C4-2B (cell line): ENCODE measurements around the gene NAA25.
"Not testable (repeated sequence)": the region's sequence is repeated elsewhere in the genome, so short reads cannot be mapped to it uniquely, and the experiment has no call there.

Experiments used
- H3K27ac ChIP-seq: fragments of 450-650 bp; 2 replicates; pipeline ENCODE4 v1.5.1; 2017
- ZFX ChIP-seq: fragments of 450-650 bp; IDR thresholded peaks from 2 replicates; pipeline ENCODE4 v1.6.1; 2017
- TF ChIP-seq, protein P1 (sequence below): fragments of 450-650 bp; conservative IDR thresholded peaks from 2 replicates; pipeline ENCODE4 v1.5.1; 2017; ENCODE audit warnings: mild to moderate bottlenecking

Gene NAA25

DNA sequence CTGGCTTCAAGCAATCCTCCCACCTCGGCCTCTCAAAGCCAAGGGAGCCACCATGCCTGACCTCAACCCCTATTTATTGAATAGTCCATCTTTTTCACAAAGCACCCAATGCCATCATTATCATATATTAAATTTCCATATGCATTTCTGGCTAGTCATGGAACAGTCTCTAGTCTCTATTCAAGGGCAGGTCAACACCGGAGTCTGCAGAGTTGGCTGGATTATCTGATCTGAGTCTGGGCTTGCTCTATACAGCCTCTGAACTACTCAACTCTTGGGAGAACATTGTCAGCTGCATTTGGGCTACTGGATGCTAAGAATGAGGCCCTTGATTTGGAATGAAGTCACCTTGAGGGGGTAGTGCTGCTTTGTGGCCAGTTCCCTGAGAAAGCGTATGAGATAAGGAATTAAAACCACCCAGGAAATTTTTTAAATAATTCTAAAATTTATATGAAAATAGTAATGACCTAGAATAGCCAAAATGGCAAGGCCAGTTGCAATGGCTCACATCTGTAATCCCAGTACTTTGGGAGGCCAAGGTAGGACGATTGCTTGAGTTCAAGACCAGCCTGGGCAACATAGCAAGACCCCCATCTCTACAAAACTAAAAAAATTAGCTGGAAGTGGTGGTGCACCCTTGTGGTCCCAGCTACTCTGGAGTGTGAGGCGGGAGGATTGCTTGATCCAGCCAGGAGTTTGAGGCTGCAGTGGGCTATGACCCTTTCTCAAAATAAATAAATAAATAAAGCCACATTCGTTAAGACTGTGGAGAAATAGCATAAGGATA, 6.9 kb upstream of the NAA25 start:
- no peak for TF ChIP-seq ZFX
- TF ChIP-seq, protein P1, sequence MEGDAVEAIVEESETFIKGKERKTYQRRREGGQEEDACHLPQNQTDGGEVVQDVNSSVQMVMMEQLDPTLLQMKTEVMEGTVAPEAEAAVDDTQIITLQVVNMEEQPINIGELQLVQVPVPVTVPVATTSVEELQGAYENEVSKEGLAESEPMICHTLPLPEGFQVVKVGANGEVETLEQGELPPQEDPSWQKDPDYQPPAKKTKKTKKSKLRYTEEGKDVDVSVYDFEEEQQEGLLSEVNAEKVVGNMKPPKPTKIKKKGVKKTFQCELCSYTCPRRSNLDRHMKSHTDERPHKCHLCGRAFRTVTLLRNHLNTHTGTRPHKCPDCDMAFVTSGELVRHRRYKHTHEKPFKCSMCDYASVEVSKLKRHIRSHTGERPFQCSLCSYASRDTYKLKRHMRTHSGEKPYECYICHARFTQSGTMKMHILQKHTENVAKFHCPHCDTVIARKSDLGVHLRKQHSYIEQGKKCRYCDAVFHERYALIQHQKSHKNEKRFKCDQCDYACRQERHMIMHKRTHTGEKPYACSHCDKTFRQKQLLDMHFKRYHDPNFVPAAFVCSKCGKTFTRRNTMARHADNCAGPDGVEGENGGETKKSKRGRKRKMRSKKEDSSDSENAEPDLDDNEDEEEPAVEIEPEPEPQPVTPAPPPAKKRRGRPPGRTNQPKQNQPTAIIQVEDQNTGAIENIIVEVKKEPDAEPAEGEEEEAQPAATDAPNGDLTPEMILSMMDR = no peak

DNA sequence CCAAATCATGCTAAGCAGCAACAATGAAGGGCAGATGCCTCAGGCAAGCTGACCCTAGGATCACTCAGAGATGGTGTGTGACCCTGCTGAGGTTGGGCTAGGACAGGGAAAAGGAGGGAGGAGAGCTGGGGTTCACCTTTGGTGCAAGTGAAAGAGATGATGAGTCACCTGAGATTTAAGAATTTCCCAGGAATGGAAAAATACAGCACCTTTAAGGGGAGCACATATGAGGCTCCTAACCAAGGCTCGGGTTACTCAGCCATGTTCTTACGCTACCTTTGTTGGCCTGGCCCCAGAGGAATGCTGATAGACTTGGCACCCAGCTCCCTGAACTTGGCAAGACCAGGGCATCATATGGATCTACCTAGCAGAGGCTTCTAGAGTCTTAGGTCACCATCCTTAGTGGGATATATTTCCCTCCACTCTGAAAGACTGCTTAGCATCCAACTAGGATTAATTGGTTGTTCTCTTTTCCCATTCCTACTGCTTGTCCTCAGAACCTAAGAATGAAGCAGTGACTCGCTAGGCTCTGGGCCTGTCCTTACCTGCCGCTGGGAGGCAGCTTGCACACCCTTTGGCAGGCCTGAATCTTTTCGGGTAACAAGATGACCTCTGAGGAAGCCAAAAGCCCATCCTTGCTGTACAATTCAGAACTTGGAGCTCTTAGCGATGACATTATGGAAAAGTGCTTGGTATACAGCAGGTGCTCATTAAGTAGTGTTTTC, 4.0 kb upstream of the NAA25 start:
- peak overlapping the region; percentile 8; the same call in 1 of the 2 replicates for H3K27ac ChIP-seq
- no peak for TF ChIP-seq ZFX
- TF ChIP-seq, protein P1 = no peak

More for the DNA sequence above, 6.9 kb upstream of the NAA25 start:
- H3K27ac ChIP-seq = no peak overlapping the region

DNA sequence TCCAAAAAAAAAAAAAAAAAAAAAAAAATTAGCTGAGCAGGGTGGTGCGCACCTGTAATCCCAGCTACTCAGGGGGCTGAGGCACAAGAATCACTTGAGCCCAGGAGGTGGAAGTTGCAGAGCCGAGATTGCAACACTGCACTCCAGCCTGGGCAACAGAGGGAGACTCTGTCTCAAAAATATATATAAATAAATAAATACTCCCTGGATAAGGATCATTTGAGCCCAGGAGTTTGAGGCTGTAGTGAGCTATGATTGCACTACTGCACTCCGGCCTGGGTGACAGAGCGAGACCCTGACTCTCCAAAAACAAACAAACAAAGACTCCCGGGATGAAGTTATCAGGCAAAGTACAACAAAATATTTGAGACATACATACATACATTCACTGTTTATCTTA, 3.3 kb upstream of the NAA25 start:
- H3K27ac ChIP-seq = peak overlapping the region; percentile 8; the same call in 1 of the 2 replicates
- no peak for TF ChIP-seq ZFX
- TF ChIP-seq, protein P1 = no peak

DNA sequence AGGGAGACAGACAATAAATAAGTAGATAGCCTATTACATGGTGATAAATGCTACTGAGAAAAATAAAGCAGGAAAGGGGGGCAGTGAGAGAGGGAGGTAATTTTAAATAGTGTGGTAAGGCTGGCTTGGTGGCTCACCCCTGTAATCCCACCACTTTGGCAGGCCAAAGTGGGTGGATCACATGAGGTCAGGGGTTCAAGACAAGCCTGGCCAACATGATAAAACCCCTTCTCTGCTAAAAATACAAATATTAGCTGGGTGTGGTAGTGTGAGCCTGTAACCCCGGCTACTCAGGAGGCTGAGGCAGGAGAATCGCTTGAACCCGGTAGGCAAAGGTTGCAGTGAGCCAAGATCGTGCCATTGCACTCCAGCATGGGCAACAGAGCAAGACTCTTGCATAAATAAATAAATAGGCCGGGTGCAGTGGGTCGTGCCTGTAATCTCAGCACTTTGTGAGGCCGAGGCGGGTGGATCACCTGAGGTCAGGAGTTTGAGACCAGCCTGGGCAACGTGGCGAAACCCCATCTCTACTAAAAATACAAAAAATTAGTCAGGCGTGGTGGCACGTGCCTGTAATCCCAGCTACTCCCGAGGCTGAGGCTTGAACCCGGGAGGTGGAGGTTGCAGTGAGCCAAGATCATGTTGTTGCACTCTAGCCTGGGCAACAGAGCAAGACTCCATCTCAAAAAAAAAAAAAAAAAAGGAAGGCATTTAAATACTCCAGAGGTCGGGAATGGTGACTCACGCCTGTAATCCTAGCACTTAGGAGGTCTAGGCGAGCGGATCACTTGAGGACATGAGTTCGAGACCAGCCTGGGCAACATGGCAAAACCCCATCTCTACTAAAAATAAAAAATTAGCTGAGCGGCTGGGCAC, 2.4 kb upstream of the NAA25 start:
- not testable (repeated sequence) for H3K27ac ChIP-seq

DNA sequence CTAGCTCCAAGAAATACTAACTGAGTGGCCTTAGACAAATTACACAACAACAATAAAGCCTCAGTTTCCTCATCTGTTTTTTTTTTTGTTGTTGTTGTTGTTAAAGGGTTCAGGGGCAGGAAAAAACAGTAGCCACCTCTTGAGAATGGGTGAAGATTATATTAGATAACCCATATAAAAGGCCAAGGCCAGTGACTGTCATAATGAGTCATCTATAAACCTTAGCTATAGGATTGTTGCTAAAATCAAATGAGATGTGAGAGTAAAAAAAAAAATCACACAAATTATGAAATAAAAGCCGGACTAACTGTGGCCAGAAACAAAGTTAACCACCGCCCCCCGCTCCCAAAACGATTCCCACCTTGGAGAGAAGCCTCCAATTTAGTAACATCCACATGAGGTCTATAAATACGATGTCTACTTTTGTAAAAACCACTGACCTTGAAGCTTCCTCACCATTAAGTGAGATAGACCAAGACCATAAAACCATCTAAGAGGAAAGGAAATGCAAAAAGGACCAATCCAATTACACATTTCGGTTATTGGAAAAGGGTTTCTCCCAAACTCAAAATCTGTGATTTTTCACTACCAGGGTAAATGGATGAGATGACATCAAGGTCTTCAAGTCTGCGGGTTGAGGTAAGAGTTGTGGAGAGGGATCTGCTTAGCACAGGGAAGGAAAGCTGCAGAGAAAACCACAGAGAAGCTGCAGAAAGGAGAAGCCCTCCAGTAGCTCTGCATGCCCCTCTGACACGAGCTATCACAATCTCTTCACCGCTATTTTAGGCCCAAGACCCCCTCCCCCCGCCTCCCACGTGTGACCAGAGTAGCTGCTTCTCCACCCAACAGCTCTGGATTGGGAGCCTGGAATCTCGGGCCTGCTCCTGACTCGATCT, 1.0 kb downstream of the NAA25 start:
- TF ChIP-seq ZFX = no peak
- TF ChIP-seq, protein P1 = no peak
- peak overlapping the region; percentile 83 for H3K27ac ChIP-seq

DNA sequence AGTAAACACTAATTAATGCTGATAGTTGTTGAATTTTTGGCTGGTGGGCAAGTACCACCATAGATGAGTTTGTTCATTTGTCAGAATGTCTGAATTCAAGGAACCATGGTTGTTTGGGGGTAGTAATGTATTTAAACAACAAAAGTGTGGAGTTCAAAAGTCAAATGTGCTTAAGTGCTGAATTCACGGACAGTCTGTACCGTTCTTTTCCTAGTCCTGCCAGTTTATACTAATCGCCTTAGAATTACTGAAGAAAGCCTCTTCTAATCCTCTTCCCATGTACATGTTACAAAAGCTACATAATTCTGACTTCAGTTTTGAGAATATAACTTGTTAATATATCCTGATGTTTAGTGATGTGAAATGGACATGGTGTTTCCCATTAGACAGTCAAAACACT, 2.7 kb downstream of the NAA25 start:
- TF ChIP-seq, protein P1 = no peak
- TF ChIP-seq ZFX = no peak
- no peak overlapping the region for H3K27ac ChIP-seq
